Stimulated activated CD8-positive, alpha-beta memory T cell treated with anti-CD3 and anti-CD28 coated beads, Interleukin-7, amount 100 ng/mL, for 48 hours (primary cell): ENCODE data around the gene NAPSA.
"Not testable (repeated sequence)": the region's sequence is repeated elsewhere in the genome, so short reads cannot be mapped to it uniquely, and the experiment has no call there.

Experiments used
- DNase-seq, 2 donors: peaks; one replicate each; pipeline ENCODE4 v3.0.0-alpha.2; 2020; ENCODE audit warnings: low read depth in 1 of 2; ENCODE audit errors: extremely low read depth in 1 of 2

Gene NAPSA

DNA sequence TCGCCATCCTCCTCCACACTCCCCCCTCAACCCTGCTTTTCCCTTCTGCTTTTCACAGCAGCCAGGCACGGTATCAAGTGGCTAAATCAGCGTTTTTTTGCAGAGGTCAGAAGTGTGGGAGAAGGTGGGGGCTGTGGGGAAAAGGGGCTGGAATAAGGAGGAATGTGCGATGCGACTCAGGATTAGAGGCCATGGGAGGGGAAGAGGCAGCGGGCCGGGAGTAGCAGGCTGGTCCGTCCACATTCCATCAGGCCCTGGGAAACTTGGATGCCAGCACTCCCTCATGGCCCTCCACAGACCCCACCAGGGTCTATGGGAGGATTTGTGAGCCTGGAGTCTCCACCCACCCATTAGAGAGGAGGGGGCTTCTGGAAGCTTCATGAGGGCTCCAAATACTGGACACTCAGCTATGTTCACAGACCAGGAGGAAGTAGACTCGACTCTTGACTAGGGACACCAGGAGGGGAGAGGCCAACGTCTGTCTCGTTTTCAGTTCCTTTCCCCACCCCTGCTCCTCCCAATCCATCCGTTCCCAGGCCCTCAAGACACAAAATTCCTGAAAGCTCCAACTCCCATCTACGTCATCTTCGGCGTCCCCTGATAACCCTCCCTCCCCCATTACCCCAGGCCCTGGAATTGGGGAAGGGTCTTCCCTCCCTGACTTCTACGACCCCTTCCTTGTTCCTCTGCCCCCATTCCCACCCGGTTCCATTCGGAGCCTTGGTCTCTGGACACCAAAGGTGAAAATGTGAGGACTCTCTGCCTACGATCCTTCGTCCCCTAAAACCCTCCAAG is 33.0 kb downstream of the NAPSA start:
- no peak for DNase-seq

DNA sequence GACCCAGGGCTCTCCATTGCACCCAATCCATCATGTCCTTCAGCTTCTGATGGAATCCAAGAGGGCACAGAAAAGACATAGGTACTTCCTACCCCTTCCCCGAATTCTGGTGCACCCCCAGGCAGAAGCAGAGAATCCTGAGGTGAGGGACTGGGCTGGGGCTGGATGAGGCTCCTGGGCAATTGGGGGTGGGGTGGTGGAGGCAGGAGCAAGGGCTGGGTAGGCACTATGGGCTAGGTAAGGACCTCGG is 33.5 kb downstream of the NAPSA start:
- no peak for DNase-seq

DNA sequence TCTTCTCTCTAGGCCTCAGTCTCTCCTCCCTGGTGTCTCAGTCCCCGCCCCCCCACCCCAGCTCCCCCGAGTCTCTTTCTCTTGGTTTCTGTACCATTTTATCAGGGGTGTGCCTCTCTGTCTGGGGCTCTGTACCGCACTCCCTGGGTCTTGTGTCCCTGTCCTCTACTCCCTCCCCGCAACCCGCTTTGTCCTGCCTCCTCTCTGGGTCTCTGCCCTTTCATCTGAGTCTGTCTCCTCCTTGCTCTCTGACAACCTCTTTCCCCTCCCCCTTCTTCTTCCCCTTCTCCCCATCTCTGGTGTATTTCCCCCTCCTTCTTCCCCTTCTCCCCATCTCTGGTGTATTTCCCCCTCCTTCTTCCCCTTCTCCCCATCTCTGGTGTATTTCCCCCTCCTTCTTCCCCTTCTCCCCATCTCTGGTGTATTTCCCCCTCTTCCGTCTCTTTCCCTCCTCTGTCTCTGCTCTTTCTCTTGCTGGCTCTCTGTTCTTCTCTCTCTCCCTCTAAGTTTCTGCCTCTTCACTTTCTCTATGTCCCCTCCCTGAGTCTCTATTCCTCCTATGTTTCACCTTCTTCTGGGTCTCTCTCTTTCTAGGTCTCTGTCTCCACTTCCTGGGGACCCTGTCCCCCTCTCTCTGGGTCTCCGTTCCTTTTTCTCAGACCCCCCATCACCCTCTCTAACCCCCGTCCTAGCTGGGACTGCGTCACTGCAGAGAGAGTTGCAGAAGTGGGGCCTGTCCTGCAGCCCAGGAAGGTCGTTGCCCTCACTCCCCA is 34.0 kb downstream of the NAPSA start:
- DNase-seq = no peak

DNA sequence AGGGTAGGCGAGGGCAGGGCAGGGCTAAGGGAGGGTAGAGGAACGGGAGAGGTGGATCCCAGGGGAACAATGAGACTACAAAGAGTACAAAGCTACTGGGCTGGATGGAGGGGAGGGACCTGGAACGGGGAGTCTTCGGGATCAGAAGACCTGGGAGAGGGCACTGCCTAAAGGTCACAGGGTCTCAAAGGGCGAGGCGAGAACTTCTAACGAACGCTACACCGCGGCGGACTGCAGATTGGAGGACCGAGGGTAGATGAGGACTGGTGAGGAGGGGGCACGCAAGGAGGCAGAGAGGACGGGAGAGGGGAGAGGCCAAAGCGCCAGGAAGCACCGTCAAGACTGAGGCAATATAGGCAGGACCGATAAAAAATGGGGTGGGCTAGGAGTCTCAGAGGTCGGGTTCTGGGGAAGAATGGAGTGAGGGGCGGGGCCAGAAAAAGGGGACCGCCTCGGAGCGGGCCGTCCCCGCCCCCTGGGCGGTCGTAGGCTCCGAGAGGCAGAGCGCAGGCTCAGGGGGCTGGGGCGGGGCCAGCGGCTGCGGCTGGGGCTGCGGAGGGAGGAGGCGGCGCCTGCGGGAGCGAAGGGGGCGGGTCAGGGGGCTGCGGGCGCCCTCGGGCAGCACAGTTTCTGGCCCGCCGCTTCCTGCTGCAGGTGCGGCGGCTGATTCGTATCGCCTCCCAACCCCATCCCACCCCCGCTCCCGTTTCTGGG is 34.9 kb downstream of the NAPSA start:
- peak; percentile 77 to 84 for DNase-seq

DNA sequence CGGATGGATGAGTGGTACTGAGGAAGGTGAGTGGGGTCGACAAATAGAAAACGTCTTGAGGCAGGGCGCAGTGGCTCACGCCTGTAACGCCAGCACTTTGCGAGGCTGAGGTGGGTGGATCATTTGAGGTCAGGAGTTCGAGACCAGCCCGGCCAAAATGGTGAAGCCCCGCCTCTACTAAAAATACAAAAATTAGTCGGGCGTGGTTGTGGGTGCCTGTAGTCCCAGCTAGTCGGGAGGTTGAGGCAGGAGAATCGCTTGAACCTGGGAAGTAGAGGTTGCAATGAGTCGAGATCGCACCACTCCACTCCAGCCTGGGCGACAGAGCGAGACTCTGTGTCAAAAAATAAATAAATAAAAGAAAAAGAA is 35.5 kb downstream of the NAPSA start:
- not testable (repeated sequence) for DNase-seq

GRCh38 chr19:50329146-50329925 is 36.1 kb downstream of the NAPSA start, which contains the start of gene KCNC3:
TSS of gene KCNC3 (minus strand) at chr19:50329377. CDS start at chr19:50329082, 295 bp downstream.
- peak; percentile 80 to 100 for DNase-seq

DNA sequence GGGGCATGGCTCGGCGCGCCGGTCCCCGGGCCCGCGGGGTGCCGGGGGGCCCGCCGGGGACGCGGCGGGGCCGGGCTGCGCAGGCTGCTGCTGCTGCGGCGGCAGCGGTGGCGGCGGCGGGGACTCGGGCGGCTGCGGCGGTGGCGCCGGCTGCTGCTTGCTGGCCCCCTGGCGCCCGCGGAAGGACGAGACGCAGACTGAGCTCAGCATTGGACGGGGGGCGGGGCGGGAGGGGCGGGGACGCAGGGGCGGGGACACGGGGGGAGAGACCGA is 36.6 kb downstream of the NAPSA start:
- no peak for DNase-seq

DNA sequence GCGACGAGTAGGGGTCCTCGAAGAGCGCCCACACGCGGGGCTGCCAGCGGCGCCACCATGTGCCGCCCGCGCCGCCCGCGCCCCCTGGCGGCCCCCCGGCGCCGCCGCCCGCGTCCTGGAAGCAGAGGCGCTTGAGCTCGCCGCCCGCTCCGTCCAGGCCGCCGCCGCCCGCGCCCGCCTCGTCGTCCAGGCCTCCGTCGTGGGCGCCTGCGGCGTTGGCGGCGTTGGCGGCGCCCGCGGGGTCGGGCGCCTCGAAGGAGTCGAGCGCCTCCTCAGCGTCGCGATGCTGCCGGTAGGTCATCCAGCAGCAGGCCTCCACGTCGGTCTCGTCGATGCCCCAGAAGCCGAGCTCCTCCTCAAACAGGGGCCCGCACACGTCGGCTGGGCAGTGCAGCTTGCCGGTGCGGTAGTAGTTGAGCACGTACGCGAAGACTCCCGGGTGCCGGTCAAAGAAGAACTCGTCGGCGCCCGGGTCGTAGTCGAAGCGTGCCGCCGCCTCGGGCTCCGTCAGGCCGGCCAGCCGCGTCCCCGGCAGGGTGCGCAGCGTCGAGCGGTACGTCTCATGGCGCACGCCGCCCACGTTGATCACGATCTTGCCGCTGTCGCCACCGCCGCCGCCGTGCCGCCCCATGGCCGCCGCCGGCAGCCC is 37.1 kb downstream of the NAPSA start:
- DNase-seq = no peak

DNA sequence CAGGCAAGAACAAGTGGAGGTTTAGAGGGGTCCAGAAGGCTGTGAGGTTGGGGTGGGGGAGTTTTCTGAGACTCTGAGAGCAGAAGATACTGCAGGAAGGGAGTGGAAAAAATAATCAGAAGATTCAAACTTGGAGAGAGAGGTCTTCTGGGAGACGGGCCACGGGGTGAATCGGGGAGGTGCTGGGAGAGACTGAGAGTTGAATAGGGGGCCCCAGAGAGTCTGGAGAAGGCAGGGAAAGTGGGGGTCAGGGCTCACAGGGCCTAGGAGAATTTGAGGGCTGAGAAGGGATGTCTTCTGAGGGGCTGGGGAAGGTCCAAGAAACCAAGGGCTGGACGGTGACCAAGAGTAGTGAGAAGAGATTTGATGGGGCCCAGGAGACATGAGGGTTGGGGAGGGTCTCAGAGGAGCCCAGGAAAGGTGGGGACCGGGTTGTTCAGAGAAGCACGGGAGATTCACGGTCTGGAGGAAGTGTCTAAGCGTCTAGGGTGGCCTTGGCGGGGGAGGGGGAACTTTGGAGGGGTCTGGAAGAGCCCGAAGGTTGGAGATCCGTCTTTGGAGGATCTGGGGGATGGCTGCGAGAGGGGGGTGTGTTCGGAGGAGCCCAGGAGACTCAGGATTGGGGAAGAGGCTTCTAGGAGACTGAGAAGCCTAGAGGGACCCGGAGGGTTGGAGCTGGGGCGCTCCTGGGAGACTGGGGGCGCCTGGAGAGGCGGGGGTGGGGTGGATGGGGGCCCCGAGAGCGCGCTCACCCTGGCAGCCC is 37.8 kb downstream of the NAPSA start:
- DNase-seq = no peak

- DNase-seq = no peak
Measured at GRCh38 chr19:50327013-50327412, 38.4 kb downstream of the NAPSA start.

- DNase-seq = no peak
Measured at GRCh38 chr19:50326101-50326664, 39.3 kb downstream of the NAPSA start.

DNA sequence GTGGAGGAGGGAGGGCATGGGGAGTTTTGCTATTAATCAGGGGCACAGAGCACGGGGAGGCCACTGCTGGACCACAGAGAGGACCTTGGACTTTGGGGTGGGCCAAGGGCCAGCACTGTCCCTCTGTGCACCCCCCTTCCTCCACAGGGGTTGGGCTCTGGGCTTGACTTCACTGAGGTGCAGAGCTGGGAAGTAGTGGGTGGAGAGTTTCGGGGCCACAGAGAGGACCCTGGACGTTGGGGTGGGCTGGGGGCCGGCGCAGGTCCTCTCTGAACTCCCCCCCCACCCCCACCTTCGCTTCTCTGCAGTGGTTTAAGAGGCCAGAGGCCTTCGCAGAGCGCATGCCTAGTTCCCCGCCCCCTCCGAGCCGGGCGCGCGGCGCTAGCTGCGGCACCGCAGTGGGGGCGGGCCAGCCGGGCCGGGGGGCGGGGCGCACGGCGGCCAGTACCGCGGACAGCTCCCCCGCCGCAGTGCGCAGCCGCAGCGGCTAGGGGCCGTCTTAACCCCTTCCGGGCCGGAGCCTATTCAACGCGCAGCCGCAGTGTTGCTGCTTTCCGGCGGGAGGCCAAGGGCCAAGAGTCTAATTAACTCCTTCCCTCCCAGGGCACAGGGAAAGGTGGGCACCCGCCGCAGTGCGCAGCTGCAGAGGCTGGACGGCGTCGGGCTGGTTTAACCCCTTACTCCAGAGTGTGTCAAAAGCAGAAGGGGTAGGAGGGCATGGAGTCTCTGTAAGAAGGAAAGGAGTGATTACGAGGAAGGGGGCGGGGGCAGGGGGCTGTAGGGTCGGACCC is 39.9 kb downstream of the NAPSA start:
- peak; percentile 60 to 69 for DNase-seq

- DNase-seq = no peak
Measured at GRCh38 chr19:50324331-50324730, 41.1 kb downstream of the NAPSA start.

DNA sequence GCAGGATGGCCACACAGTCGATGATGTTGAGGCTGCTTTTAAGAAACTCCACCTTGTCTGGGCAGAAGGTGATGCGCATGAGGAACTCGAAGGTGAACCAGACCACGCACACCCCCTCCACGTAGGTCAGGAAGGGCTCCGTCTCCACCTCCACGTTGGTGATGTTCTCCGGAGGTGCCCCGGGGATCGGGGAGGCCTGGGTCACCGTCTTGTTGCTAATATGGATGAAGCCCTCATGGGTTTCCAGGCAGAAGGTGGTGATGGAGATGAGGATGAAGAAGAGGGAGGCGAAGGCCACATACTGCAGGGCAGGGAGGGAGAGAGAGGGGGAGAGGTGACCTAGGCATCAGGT is 41.7 kb downstream of the NAPSA start:
- DNase-seq = no peak

GRCh38 chr19:50322931-50323781 is 42.3 kb downstream of the NAPSA start:
- no peak for DNase-seq

- DNase-seq = no peak
Measured at GRCh38 chr19:50322234-50322633, 43.2 kb downstream of the NAPSA start.

GRCh38 chr19:50321831-50322230 is 43.6 kb downstream of the NAPSA start:
- DNase-seq = no peak

DNA sequence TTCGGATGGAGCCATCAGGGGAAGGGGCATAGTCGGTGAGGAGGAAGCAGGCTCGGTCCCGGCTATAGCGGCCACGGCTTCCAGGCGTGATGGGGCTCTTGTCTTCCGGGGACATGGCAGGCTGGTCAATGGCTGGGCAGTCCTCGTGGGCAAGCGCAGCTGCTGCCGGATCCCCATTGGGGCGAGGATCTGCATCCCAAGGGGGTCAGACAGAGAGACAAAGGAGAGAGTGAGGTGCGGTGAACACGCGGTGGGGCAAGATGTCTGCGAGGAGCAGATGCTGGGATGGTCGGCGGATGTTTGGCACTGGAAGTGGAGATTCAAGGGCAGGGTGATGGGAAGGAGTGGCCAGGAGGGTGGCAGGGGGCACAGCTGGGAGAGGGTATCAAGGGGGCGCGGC is 44.8 kb downstream of the NAPSA start:
- no peak for DNase-seq
